Astrocyte (in vitro differentiated cells and primary cell): Measurements from ENCODE around the gene RFX8. TPM values are rescaled to one million over a fixed set of nuclear protein-coding genes. Genes with fewer than 3 reads are reported as not detected.

Source experiments
- DNase-seq: peaks from one replicate; pipeline ENCODE4 v3.0.0-alpha.2; 2010; ENCODE audit warnings: low read depth
- FAIRE-seq: peaks from 2 replicates; lab custom pipeline; 2011; peaks lifted over from hg19 to GRCh38; lab: Jason Lieb, UNC
- H2AFZ ChIP-seq: 2 replicates; pipeline ENCODE4 v1.6.0; 2012; ENCODE audit warnings: low read depth, low read length, inconsistent platforms
- H3K27ac ChIP-seq: 2 replicates; pipeline ENCODE4 v1.5.1; 2011; ENCODE audit warnings: low read depth, low read length, inconsistent platforms
- H3K27me3 ChIP-seq: 2 replicates; pipeline ENCODE4 v1.6.0; 2011; ENCODE audit warnings: low read length, inconsistent platforms; ENCODE audit not compliant: insufficient read depth
- H3K36me3 ChIP-seq: 2 replicates; pipeline ENCODE4 v1.5.1; 2011; ENCODE audit warnings: low read length, inconsistent platforms; ENCODE audit not compliant: insufficient read depth
- H3K4me1 ChIP-seq: 2 replicates; pipeline ENCODE4 v1.5.1; 2011; ENCODE audit warnings: low read length, inconsistent platforms; ENCODE audit not compliant: insufficient read depth
- H3K4me2 ChIP-seq: 2 replicates; pipeline ENCODE4 v1.6.0; 2012; ENCODE audit warnings: low read length, inconsistent platforms
- H3K4me3 ChIP-seq: 2 replicates; pipeline ENCODE4 v1.5.1; 2011; ENCODE audit warnings: low read depth, mild to moderate bottlenecking, low read length, inconsistent platforms; ENCODE audit not compliant: insufficient read depth
- H3K79me2 ChIP-seq: 2 replicates; pipeline ENCODE4 v1.6.0; 2012; ENCODE audit warnings: mild to moderate bottlenecking, low read length, inconsistent platforms; ENCODE audit not compliant: insufficient read depth
- H3K9ac ChIP-seq: 2 replicates; pipeline ENCODE4 v1.6.0; 2012; ENCODE audit warnings: mild to moderate bottlenecking, low read length, inconsistent platforms
- H3K9me3 ChIP-seq: 2 replicates; pipeline ENCODE4 v1.5.1; 2012; ENCODE audit warnings: low read depth, mild to moderate bottlenecking, low read length, inconsistent platforms; ENCODE audit not compliant: insufficient read depth
- H4K20me1 ChIP-seq: 2 replicates; pipeline ENCODE4 v1.6.0; 2012; ENCODE audit warnings: low read length, inconsistent platforms; ENCODE audit not compliant: insufficient read depth
- H3K27ac Mint-ChIP-seq: one replicate; pipeline ENCODE4 v1.8.0; 2021; ENCODE audit warnings: mild to moderate bottlenecking, mixed read lengths; ENCODE audit not compliant: unreplicated experiment
- H3K27me3 Mint-ChIP-seq: one replicate; pipeline ENCODE4 v1.8.0; 2021; ENCODE audit warnings: low read depth, mixed read lengths; ENCODE audit not compliant: unreplicated experiment
- H3K36me3 Mint-ChIP-seq: one replicate; pipeline ENCODE4 v1.8.0; 2021; ENCODE audit warnings: low read depth, mixed read lengths; ENCODE audit not compliant: unreplicated experiment
- H3K4me1 Mint-ChIP-seq: one replicate; pipeline ENCODE4 v1.8.0; 2021; ENCODE audit warnings: low read depth, mixed read lengths; ENCODE audit not compliant: unreplicated experiment
- H3K4me3 Mint-ChIP-seq: one replicate; pipeline ENCODE4 v1.8.0; 2021; ENCODE audit warnings: mild to moderate bottlenecking, moderate library complexity, mixed read lengths; ENCODE audit not compliant: unreplicated experiment
- H3K9me3 Mint-ChIP-seq: one replicate; pipeline ENCODE4 v1.8.0; 2021; ENCODE audit warnings: mild to moderate bottlenecking, mixed read lengths; ENCODE audit not compliant: unreplicated experiment
- EZH2 ChIP-seq: IDR thresholded peaks from 2 replicates; pipeline ENCODE4 v1.6.1; 2012; ENCODE audit warnings: mild to moderate bottlenecking, low read length, inconsistent platforms; ENCODE audit not compliant: insufficient read depth
- total RNA-seq: library from RNA; stranded (reverse); gene quantifications from 2 replicates; pipeline ENCODE4 v1.2.1, GENCODE V29; 2021
- TF ChIP-seq, protein P1 (sequence below): IDR thresholded peaks from 2 replicates; pipeline ENCODE4 v1.5.1; 2011; ENCODE audit warnings: low read depth, mild to moderate bottlenecking, inconsistent platforms, low read length, moderate library complexity; ENCODE audit not compliant: insufficient read depth

RFX8 gene
- total RNA-seq, 1 donor from 2014 or later = not detected

- Mint-ChIP-seq H3K27me3 (no peaks in the 10 kb centered on the region), H3K27ac (peak overlapping the region; percentile 91), H3K4me1 (peaks cover 39% of the 10 kb centered on the region), H3K9me3 (peaks cover 2% of the 10 kb centered on the region), H3K36me3 (peaks cover 2% of the 10 kb centered on the region), H3K4me3 (peak overlapping the region; percentile 71)
- Histone ChIP-seq H2AFZ (peak overlapping the region; percentile 52), H3K27me3 (no peaks in the 10 kb centered on the region), H3K79me2 (no peaks in the 10 kb centered on the region), H3K9me3 (no peaks in the 10 kb centered on the region), H3K4me3 (peak overlapping the region; percentile 18), H3K9ac (peak overlapping the region; percentile 67), H3K4me2 (peak overlapping the region; percentile 84), H3K4me1 (peaks cover 46% of the 10 kb centered on the region), H3K36me3 (no peaks in the 10 kb centered on the region), H4K20me1 (no peaks in the 10 kb centered on the region), H3K27ac (peak overlapping the region; percentile 92)
- no peak for TF ChIP-seq EZH2
- TF ChIP-seq, protein P1, sequence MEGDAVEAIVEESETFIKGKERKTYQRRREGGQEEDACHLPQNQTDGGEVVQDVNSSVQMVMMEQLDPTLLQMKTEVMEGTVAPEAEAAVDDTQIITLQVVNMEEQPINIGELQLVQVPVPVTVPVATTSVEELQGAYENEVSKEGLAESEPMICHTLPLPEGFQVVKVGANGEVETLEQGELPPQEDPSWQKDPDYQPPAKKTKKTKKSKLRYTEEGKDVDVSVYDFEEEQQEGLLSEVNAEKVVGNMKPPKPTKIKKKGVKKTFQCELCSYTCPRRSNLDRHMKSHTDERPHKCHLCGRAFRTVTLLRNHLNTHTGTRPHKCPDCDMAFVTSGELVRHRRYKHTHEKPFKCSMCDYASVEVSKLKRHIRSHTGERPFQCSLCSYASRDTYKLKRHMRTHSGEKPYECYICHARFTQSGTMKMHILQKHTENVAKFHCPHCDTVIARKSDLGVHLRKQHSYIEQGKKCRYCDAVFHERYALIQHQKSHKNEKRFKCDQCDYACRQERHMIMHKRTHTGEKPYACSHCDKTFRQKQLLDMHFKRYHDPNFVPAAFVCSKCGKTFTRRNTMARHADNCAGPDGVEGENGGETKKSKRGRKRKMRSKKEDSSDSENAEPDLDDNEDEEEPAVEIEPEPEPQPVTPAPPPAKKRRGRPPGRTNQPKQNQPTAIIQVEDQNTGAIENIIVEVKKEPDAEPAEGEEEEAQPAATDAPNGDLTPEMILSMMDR = no peak
- peak; percentile 99 for DNase-seq
- peak; percentile 90 for FAIRE-seq
These were observed 42.1 kb upstream of the RFX8 start for GRCh38 chr2:101516823-101517690.

GRCh38 chr2:101516349-101516748 lies 41.4 kb upstream of the RFX8 start:
- Mint-ChIP-seq H3K9me3 (peaks cover 2% of the 10 kb centered on the region), H3K27me3 (no peaks in the 10 kb centered on the region), H3K27ac (peak overlapping the region; percentile 87), H3K36me3 (peaks cover 2% of the 10 kb centered on the region), H3K4me1 (peaks cover 39% of the 10 kb centered on the region), H3K4me3 (no peak overlapping the region)
- DNase-seq (no peak), FAIRE-seq (no peak)
- Histone ChIP-seq H3K9me3 (no peaks in the 10 kb centered on the region), H3K4me1 (peaks cover 46% of the 10 kb centered on the region), H2AFZ (no peak overlapping the region), H3K4me2 (no peak overlapping the region), H3K27ac (no peak overlapping the region), H3K36me3 (no peaks in the 10 kb centered on the region), H3K27me3 (no peaks in the 10 kb centered on the region), H3K79me2 (no peaks in the 10 kb centered on the region), H3K9ac (no peak overlapping the region), H3K4me3 (no peak overlapping the region), H4K20me1 (no peaks in the 10 kb centered on the region)
- TF ChIP-seq EZH2 = no peak
- TF ChIP-seq, protein P1 = no peak

DNA sequence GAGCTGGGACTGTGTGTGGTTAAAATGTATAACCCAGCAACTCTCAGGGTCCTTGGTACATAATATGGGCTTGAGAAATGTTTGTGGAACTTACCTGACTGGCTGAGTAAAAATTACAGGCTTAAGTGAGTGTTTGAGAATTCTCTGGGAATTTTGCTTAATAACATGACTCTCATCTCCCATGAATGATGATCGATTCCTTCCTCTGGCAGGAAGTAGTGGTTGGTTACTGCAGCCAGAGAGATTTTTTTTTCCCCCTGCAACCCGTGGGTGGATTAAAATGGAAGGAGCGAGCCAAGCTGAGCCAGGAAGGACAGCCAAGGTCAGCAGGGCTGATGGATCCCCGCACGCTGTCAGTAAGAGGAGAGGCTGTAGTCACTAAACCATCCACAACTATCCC lies 40.6 kb upstream of the RFX8 start:
- Mint-ChIP-seq H3K36me3 (peaks cover 2% of the 10 kb centered on the region), H3K9me3 (peaks cover 2% of the 10 kb centered on the region), H3K27me3 (peaks cover 4% of the 10 kb centered on the region), H3K4me3 (no peak overlapping the region), H3K27ac (peak overlapping the region; percentile 41), H3K4me1 (peaks cover 38% of the 10 kb centered on the region)
- peak overlapping the region; percentile 33 for H3K27ac ChIP-seq
- H3K4me1 ChIP-seq = peaks cover 42% of the 10 kb centered on the region
- DNase-seq (peak; percentile 83), FAIRE-seq (no peak)
- H2AFZ ChIP-seq = peak overlapping the region; percentile 51
- H3K9ac ChIP-seq = no peak overlapping the region
- no peak for TF ChIP-seq EZH2
- TF ChIP-seq, protein P1 = no peak
- no peaks in the 10 kb centered on the region for H3K79me2 ChIP-seq
- H3K27me3 ChIP-seq = no peaks in the 10 kb centered on the region
- H3K4me3 ChIP-seq = no peak overlapping the region
- no peaks in the 10 kb centered on the region for H4K20me1 ChIP-seq
- peak overlapping the region; percentile 27 for H3K4me2 ChIP-seq
- no peaks in the 10 kb centered on the region for H3K9me3 ChIP-seq
- no peaks in the 10 kb centered on the region for H3K36me3 ChIP-seq
